ENCODE measurements around the gene RAB11FIP5. TPM values are rescaled to one million over a fixed set of nuclear protein-coding genes. Genes with fewer than 3 reads are reported as not detected.
"Not testable (repeated sequence)": the region's sequence is repeated elsewhere in the genome, so short reads cannot be mapped to it uniquely, and the experiment has no call there.

The RAB11FIP5 gene
- total and polyA plus RNA-seq, 9 donors, result 9.6 to 18.9 (median 13.8) TPM

- no peak for DNase-seq
- WGBS (ENCODE audit: insufficient coverage), result 14% methylated on average over 25 of the region's 29 CpGs
- H3K27me3 ChIP-seq (ENCODE audit: control insufficient read depth, insufficient read depth, low read length), result no peaks in the 10 kb centered on the region
- no peaks in the 10 kb centered on the region for H3K9me3 ChIP-seq (replicated peaks; ENCODE audit: control insufficient read depth, low read depth, low read length)
- peak overlapping the region; percentile 71 for H3K4me3 ChIP-seq (ENCODE audit: low read length)
- no peak overlapping the region for H3K27ac ChIP-seq (ENCODE audit: low read length)
- peaks cover under 1% of the 10 kb centered on the region for H3K36me3 ChIP-seq (ENCODE audit: control insufficient read depth, insufficient read depth, low read length)
- H3K4me1 ChIP-seq (ENCODE audit: control insufficient read depth, insufficient read depth, low read length), result peaks cover 14% of the 10 kb centered on the region
Observed at GRCh38 chr2:73069855-73070642, 42.7 kb downstream of the RAB11FIP5 start.

- Histone ChIP-seq H3K4me1 (ENCODE audit: control insufficient read depth, insufficient read depth, low read length) (peaks cover 13% of the 10 kb centered on the region), H3K36me3 (ENCODE audit: control insufficient read depth, insufficient read depth, low read length) (no peaks in the 10 kb centered on the region), H3K27me3 (ENCODE audit: control insufficient read depth, insufficient read depth, low read length) (no peaks in the 10 kb centered on the region), H3K9me3 (replicated peaks; ENCODE audit: control insufficient read depth, low read depth, low read length) (no peaks in the 10 kb centered on the region), H3K27ac (ENCODE audit: low read length) (no peak overlapping the region), H3K4me3 (ENCODE audit: low read length) (no peak overlapping the region)
- no peak for DNase-seq
- WGBS (ENCODE audit: insufficient coverage), result 94% methylated on average over 3 of the region's 7 CpGs
Observed at GRCh38 chr2:73069041-73069854, 43.5 kb downstream of the RAB11FIP5 start.

- H3K27me3 ChIP-seq (ENCODE audit: control insufficient read depth, insufficient read depth, low read length), result no peaks in the 10 kb centered on the region
- no peaks in the 10 kb centered on the region for H3K36me3 ChIP-seq (ENCODE audit: control insufficient read depth, insufficient read depth, low read length)
- peaks cover 13% of the 10 kb centered on the region for H3K4me1 ChIP-seq (ENCODE audit: control insufficient read depth, insufficient read depth, low read length)
- no peak for DNase-seq
- no peak overlapping the region for H3K27ac ChIP-seq (ENCODE audit: low read length)
- 100% methylated on average over 2 of the region's 2 CpGs for WGBS (ENCODE audit: insufficient coverage)
- H3K4me3 ChIP-seq (ENCODE audit: low read length), result no peak overlapping the region
- H3K9me3 ChIP-seq (replicated peaks; ENCODE audit: control insufficient read depth, low read depth, low read length), result no peaks in the 10 kb centered on the region
Observed at GRCh38 chr2:73068147-73068546, 44.6 kb downstream of the RAB11FIP5 start.

DNA sequence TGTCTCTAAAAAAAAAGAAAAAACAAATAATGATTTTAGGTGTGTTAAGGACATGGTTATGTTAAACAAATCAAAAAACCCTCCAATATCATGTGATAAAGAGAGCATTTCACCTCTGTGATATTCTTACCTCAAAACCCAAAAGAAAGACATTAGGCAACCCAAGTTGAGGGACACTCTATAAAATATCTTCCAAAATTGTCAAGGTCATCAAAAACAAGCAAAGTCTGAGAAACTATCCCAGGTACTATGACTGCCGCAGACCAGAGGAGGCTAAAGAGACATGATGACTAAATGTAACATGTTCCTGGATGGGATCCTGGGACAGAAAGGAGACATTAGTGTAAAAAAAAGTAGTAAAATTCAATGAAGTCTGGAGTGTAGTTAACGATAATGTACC, 45.7 kb downstream of the RAB11FIP5 start:
- Histone ChIP-seq H3K4me1 (ENCODE audit: control insufficient read depth, insufficient read depth, low read length) (peaks cover 9% of the 10 kb centered on the region), H3K9me3 (replicated peaks; ENCODE audit: control insufficient read depth, low read depth, low read length) (no peaks in the 10 kb centered on the region), H3K36me3 (ENCODE audit: control insufficient read depth, insufficient read depth, low read length) (no peaks in the 10 kb centered on the region), H3K27ac (ENCODE audit: low read length) (no peak overlapping the region), H3K4me3 (ENCODE audit: low read length) (no peak overlapping the region), H3K27me3 (ENCODE audit: control insufficient read depth, insufficient read depth, low read length) (no peaks in the 10 kb centered on the region)
- no peak for DNase-seq
- WGBS (ENCODE audit: insufficient coverage), result 100% methylated on average over 1 of the region's 2 CpGs

- H3K4me3 ChIP-seq (ENCODE audit: low read length); H3K4me1 ChIP-seq (ENCODE audit: control insufficient read depth, insufficient read depth, low read length); H3K9me3 ChIP-seq (replicated peaks; ENCODE audit: control insufficient read depth, low read depth, low read length); H3K27ac ChIP-seq (ENCODE audit: low read length); DNase-seq; H3K36me3 ChIP-seq (ENCODE audit: control insufficient read depth, insufficient read depth, low read length); H3K27me3 ChIP-seq (ENCODE audit: control insufficient read depth, insufficient read depth, low read length): not testable (repeated sequence)
- 97% methylated on average over 4 of the region's 5 CpGs for WGBS (ENCODE audit: insufficient coverage)
Observed at GRCh38 chr2:73065070-73065469, 47.7 kb downstream of the RAB11FIP5 start.

DNA sequence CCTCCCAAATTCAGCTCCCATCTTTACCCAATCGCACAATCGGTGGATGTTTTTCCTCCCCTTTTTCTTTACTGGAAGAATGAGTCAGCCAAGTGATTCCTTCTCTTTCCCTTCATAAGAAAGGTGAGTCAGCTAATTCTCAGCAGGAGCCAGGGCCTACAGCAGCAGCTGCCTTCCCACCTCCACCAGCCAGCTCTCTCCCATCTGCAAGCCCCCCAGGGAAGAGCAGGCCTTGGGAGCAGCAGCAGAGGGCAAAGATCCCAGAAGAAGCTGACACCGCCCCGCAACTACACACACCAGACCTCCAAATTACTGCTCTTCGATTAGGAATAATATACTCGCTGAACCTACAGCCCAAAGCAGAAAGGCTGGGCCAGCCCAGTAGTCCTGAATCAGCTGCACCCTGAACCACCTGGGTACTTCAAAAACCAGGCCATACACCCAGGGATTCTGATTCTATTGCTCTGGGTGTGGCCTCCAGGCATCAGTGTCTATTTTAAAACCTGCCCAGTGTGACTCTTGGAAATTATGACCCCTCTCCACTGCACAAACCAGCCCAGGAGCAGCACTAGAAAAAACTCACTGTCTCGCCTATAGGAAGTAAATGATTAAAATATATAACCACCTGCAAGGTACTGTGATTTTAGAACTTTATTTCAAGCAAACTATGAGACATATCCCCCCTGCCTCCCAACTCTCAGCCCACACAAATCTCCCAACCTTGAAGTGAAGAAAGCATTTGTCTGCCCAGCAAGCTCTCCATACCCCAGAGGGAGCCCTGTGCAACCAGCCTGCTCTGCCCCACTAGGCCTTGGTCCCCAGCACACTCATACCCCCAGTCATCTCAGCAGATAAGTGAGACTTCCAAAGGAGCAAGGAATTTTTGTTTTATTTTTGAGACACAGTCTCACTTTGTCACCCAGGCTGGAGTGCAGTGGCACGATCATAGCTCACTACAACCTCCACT, 48.6 kb downstream of the RAB11FIP5 start:
- WGBS (ENCODE audit: insufficient coverage), result 76% methylated on average over 6 of the region's 8 CpGs
- Histone ChIP-seq H3K4me3 (ENCODE audit: low read length) (no peak overlapping the region), H3K27ac (ENCODE audit: low read length) (no peak overlapping the region), H3K36me3 (ENCODE audit: control insufficient read depth, insufficient read depth, low read length) (no peaks in the 10 kb centered on the region), H3K4me1 (ENCODE audit: control insufficient read depth, insufficient read depth, low read length) (no peaks in the 10 kb centered on the region), H3K9me3 (replicated peaks; ENCODE audit: control insufficient read depth, low read depth, low read length) (no peaks in the 10 kb centered on the region), H3K27me3 (ENCODE audit: control insufficient read depth, insufficient read depth, low read length) (no peaks in the 10 kb centered on the region)
- DNase-seq, result no peak

- no peak for DNase-seq
- 75% methylated on average over 2 of the region's 4 CpGs for WGBS (ENCODE audit: insufficient coverage)
- H3K4me1 ChIP-seq (ENCODE audit: control insufficient read depth, insufficient read depth, low read length), result no peaks in the 10 kb centered on the region
- peaks cover under 1% of the 10 kb centered on the region for H3K36me3 ChIP-seq (ENCODE audit: control insufficient read depth, insufficient read depth, low read length)
- H3K4me3 ChIP-seq (ENCODE audit: low read length), result no peak overlapping the region
- no peaks in the 10 kb centered on the region for H3K27me3 ChIP-seq (ENCODE audit: control insufficient read depth, insufficient read depth, low read length)
- H3K9me3 ChIP-seq (replicated peaks; ENCODE audit: control insufficient read depth, low read depth, low read length), result no peaks in the 10 kb centered on the region
- no peak overlapping the region for H3K27ac ChIP-seq (ENCODE audit: low read length)
Observed at GRCh38 chr2:73063472-73063871, 49.3 kb downstream of the RAB11FIP5 start.

DNA sequence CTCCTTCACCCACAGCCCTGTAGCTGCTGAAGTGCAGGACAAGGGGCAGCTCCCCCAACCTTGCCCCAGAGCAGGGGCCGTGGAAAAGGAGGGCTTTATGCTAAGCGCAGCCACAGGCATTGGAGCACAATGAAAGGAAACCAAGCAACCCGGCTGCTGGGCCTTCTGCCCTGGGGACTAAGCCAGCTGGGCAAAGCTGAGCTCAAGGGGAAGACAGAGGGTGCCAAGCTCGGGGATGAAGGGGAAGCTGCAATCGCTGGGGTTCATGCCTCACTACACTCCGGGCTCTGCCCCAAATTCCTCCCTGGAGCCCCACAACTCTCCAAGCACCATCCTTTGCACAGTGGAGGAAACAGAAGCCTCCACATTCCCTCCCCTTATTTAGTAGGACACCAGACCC, 53.6 kb downstream of the RAB11FIP5 start:
- WGBS (ENCODE audit: insufficient coverage), result 91% methylated on average over 6 of the region's 6 CpGs
- no peaks in the 10 kb centered on the region for H3K27me3 ChIP-seq (ENCODE audit: control insufficient read depth, insufficient read depth, low read length)
- H3K27ac ChIP-seq (ENCODE audit: low read length), result no peak overlapping the region

GRCh38 chr2:73054980-73055379, 57.8 kb downstream of the RAB11FIP5 start:
- WGBS (ENCODE audit: insufficient coverage), result no CpG with 5 or more reads among the region's 5 CpGs
- no peak for DNase-seq
- Histone ChIP-seq H3K36me3 (ENCODE audit: control insufficient read depth, insufficient read depth, low read length) (peaks cover 9% of the 10 kb centered on the region), H3K27me3 (ENCODE audit: control insufficient read depth, insufficient read depth, low read length) (no peaks in the 10 kb centered on the region), H3K27ac (ENCODE audit: low read length) (no peak overlapping the region), H3K4me1 (ENCODE audit: control insufficient read depth, insufficient read depth, low read length) (no peaks in the 10 kb centered on the region), H3K4me3 (ENCODE audit: low read length) (no peak overlapping the region), H3K9me3 (replicated peaks; ENCODE audit: control insufficient read depth, low read depth, low read length) (peaks cover 6% of the 10 kb centered on the region)

More for the DNA sequence above, 53.6 kb downstream of the RAB11FIP5 start:
- Histone ChIP-seq H3K4me1 (ENCODE audit: control insufficient read depth, insufficient read depth, low read length) (no peaks in the 10 kb centered on the region), H3K9me3 (replicated peaks; ENCODE audit: control insufficient read depth, low read depth, low read length) (peaks cover 6% of the 10 kb centered on the region), H3K4me3 (ENCODE audit: low read length) (no peak overlapping the region), H3K36me3 (ENCODE audit: control insufficient read depth, insufficient read depth, low read length) (peaks cover 9% of the 10 kb centered on the region)
- DNase-seq, result no peak

All from muscle of leg (tissue), 11 donors.